ENCODE measurements around the gene CLEC16A.

The CLEC16A gene

GRCh38 chr16:11140466-11140865 lies 196.1 kb downstream of the CLEC16A start:
- DNase-seq (ENCODE audit: low read depth in 2 of 2): no peak

GRCh38 chr16:11140867-11141266 lies 196.5 kb downstream of the CLEC16A start:
- DNase-seq (ENCODE audit: low read depth in 2 of 2): no peak

DNA sequence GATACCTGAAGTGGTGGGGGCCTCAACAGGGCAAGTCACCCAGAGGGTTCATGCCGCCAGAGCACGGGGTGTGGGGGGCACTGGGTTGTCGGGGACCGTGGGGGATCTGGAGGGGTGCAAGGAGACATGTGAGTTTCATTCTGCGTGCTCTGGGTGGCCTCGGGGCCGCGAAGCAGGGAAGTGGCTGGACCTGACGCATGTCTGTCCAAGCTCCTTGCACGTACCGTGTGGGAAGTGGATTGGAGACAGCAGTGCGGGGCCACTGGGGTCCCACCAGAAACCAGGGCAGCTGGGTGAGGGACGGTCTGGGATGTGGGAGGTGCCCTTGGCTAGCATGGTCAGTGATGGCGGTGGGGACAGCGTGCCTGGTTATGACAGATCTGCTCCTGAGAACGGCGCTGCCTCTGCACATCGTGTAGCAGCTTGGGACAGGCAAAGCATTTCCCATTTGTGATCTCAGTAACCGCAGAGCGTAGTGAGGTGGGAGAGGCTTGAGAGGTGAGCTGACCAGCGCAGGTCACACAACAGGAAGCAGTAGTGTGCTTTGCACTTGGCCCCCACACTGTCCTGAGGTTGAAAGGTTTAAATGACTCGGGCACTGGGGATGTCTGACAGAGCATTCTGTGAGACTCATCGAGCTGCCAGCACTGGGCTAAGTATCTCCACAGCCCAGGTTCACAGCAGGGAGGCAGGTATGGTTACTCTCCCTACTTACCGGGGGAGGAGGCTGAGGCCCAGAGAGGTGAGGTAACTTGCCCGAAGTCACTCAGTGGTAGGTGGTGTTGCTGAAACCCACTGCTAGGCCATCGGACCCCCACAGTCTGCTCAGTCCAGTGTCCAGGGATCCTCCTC lies 197.3 kb downstream of the CLEC16A start:
- DNase-seq (ENCODE audit: low read depth in 2 of 2): no peak

GRCh38 chr16:11142261-11142630 lies 197.9 kb downstream of the CLEC16A start:
- no peak for DNase-seq (ENCODE audit: low read depth in 2 of 2)

DNA sequence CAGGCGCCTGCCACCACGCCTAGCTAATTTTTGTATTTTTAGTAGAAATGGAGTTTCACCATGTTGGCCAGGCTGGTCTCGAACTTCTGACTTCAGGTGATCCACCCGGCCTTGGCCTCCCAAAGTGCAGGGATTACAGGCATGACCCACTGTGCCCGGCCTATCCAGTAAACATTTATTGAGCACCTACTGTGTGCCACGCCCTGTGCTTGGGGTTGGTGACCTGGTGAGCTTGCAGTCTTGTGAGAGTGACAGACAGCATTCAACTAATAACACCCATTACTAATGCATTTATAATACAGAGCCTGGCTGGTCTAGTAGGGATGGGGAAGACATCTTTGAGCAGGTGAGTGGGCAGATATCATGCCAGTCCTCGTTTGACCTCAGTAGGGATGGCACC lies 198.6 kb downstream of the CLEC16A start:
- no peak for DNase-seq (ENCODE audit: low read depth in 2 of 2)

DNA sequence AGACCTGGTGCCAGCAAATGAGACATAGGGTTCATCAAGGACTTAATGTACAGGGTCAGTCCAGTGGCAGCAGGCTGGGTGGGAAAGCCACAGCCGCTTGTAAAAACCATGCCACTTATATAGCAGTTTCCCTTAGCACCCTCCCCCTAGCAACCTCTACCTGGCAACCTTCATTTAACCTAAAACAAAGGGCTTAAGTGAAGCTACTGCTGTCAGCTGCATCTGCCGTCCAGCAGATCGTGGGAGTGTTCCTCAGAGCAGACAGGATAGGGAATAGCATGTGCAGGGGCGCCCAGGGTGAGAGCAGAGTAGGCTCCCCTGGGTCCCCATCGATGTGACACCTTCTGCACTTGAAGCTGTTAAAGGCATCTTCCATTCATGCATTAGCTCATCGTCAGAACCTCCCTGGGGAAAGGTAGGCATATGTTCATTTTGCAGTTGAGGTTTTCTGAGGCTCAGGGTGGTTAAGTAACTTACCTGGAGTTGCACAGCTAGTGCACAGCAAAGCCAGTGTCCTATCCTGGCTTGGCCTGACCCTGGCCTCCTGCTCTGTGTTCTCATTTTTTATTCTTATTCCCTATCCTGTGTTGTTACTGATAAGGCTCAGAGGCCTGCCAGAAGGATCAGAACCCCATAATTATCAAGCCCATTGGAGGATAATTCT lies 199.1 kb downstream of the CLEC16A start:
- DNase-seq (ENCODE audit: low read depth in 2 of 2): no peak

DNA sequence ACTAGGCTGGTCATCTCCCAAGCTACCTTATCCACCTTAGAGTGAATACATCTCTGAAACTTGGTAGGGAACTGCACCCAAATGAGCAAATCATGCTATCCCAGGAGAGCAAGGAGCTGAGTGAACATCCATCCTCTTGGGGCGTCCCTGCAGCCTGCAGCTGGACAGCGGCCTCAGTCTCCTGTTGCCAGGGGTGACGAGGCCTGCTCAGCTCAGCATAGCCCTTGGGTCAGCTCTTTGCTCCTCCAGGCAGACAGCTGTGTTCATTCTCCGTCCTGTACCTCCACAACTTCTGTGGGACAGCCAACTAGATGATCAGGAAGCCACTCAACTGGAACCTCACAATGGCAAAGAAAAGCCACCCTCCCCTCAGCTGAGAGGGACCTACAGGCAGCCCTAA lies 199.8 kb downstream of the CLEC16A start:
- DNase-seq (ENCODE audit: low read depth in 2 of 2): no peak

GRCh38 chr16:11145173-11145818 lies 200.9 kb downstream of the CLEC16A start:
- DNase-seq (ENCODE audit: low read depth in 2 of 2): no peak

DNA sequence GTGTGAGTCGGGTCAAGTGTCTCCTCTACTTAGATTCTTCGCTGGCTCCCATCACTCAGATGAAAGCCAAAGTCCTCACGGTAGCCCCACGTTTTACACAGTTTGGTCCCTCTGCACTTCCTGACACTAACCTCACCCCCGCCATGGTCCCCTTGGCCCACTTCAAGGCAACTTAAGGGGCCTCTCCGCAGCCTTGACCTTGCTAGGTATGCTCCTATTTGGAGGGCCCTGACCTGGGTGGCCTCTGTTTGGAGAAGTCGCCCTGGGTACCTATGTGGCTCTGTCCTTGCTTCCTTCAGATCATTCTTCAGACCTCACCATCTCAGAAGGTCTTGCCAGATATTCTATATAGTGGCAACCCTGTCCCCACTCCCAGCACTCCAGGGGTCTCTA lies 201.5 kb downstream of the CLEC16A start:
- DNase-seq (ENCODE audit: low read depth in 2 of 2): no peak

DNA sequence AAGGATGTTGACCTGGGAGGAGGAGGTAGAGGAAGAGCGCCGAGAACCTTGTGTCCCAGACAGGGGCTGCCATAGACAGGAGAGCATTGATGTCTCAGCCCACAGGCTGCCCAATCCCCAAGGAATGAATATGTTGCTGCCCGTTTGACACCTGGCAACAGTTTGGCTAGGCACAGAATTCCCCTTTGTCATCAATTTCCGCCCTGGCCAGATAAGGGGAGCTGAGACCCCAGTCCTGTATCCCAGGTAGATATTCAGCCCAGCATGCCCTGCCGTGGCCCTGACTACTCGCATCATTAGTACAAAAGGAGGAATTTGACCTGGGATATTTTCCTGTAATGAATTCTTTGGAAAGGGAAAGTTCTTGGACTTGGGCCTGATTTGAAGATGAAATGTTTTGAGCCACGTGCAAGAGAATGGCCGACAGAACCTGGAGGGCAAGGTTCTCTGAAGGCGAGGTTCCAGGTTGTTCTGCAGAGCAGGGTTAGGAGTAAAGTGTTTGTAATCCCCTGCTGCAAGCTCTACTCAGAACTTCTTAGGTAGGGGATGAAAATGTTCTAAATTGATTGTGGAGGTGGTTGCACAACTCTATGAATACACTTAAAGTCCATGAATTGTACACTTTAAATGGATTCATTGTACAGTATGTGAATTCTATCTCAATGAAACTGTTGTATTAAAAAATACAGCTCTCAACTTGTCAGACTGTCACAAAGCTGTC lies 202.8 kb downstream of the CLEC16A start:
- no peak for DNase-seq (ENCODE audit: low read depth in 2 of 2)

DNA sequence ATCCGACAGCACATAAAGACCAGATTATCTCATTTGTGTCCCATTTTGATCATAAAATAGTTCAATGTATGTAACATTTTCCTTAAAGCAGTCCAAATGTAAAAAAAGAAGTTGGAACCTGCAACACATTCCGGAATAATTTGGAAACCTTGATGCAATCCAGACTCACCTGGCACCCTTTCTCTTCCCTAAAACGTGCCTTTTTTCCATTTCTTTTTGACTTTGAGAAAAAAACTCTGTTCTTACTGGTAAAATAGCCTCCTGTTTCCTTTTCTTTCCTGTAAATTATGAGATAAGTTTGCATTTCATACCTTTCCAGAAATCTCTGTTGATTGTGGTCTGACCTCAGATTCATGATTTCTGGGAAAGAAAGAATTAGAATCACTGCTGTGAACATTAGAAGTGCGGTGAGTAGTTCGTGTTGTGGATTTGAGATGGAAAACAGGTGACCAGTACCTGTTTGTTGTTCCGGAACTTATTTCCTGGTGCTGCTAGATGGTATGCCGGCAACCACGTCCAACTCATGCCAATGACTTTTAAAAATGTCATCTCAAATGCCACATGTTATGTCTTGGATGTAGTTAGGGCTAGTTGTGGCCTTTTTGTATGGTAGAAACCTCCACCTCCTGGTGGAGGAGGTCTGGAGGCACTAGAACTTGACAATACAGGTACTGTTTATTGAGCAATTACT lies 203.5 kb downstream of the CLEC16A start:
- no peak for DNase-seq (ENCODE audit: low read depth in 2 of 2)

- DNase-seq (ENCODE audit: low read depth in 2 of 2): no peak
Observed at GRCh38 chr16:11149011-11149616, 204.8 kb downstream of the CLEC16A start.

DNA sequence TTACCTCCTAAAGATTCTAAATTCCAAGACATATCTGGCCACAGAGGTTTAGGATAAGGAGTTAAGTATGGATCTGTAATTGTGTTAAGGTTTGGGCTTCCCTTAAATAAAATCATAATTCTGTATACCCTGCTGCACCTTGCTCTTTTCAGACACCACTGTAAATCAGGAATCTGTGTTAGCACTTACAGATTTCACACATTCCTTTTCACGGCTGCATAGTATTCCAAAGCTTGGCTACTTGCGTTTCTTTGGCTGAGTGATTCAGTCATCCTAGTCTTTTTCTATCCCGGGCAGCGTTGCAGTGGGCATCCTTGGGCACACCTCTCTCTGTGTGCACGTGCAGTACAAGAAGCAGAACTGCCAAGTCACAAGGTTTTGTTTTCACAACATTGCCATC lies 205.8 kb downstream of the CLEC16A start:
- no peak for DNase-seq (ENCODE audit: low read depth in 2 of 2)

GRCh38 chr16:11151156-11151884 lies 207.0 kb downstream of the CLEC16A start:
- no peak for DNase-seq (ENCODE audit: low read depth in 2 of 2)

DNA sequence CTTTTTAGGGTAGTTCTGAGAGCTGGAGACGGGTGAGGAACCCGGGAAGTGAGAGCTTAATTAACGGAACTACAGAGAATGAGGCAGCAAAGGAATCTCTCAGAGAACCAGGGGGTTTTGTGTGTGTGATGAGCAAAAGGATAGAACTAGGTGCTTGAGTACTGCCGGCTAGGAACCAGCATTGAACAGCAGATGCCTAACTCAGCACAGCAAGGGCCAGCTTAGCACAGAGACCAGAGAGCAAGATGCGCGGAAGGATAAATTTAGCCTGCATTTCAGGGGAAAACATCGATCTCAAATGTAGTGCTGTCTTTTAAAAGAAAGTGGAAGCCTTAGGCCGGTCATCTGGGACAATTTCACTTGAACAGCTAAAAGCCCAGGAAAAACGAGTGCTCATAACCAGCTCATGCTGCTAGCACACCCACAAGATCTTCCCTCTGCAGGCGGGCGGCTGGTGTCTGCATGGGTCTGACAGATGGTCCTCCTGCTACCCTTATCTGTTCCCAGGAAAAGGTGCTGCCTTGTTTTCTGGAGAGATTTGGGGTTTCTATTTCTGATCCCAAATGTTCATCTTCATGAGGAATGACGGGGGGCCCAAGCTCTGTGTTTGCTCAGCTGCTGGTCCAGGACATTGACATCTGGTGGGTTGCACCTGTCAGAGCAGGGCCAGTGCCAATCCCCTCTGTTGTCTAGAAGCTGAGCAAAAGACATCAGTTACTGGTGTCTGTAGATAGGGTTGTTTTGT lies 207.7 kb downstream of the CLEC16A start:
- DNase-seq (ENCODE audit: low read depth in 2 of 2): no peak

- no peak for DNase-seq (ENCODE audit: low read depth in 2 of 2)
Observed at GRCh38 chr16:11152677-11153331, 208.4 kb downstream of the CLEC16A start.

DNA sequence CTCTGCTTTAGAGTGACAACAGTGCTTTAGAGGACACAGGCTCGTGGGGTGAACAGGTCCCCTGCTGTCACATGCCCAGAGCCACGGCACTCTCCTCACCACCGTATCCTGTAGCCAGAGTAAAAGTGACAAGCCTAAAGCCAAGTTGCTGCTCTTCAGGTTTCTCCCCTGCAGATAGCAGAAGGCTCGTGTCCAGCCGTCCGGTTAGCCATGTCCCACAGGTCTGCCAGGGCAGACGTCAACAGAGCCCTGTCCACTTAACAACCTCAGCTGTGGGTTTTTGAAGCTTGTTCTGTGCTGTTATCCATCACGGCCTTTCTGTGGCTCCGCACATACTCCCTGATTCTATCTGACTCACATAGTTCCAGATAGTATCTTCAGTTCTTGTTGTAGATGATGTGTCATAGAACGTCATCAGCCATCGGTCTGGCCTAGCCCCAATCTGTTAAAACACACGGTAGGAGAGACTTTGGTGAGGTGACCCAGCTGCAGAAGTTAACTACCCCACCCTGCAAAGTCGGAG lies 211.0 kb downstream of the CLEC16A start:
- DNase-seq (ENCODE audit: low read depth in 2 of 2): no peak

DNA sequence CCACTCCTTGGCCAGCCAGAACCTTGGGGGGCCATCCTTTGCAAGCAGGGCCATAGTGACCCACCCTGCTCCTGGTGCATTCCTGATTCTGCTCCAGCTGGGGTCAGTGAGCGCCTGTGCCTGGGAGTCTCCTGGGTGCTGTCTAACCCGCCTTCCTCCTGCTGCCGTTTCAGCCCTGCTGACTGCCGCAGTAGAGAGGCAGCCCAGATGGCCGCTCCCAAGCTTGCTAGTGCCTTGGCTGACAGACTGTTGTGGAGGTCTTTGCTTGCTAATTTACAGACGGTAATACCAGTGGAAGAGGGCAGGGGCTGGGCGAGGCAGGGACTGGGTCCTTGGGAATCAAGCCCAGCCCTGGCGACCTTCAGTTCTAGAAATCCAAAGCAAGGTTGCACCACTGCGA lies 212.0 kb downstream of the CLEC16A start:
- no peak for DNase-seq (ENCODE audit: low read depth in 2 of 2)

DNA sequence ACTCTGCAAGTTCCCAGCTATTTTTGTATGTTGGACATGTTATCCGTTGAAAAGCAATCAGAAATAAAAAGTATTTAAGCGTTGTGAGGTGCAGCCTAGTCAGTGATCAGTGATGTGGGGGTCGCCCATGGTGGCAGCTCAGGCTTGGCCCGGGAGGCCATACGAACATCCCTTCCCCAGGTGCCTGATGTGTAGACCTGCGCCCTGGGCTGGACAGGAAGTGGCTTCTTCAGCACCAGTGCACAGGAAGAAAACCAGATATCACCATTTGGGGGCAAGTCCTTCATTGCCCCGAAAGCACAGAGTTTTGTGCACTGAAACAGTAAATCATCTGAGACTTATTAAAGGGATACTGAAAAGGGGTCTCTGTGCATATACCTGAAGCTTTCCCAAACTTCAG lies 212.8 kb downstream of the CLEC16A start:
- no peak for DNase-seq (ENCODE audit: low read depth in 2 of 2)

Data from activated CD8-positive, alpha-beta memory T cell treated with anti-CD3 and anti-CD28 coated beads for 4 hours (primary cell).